GM23248 (cell line): ENCODE results near the gene KCNJ12.

ENCODE experiments used
- EZH2 ChIP-seq: fragments of 200-600 bp; sonication (generic); IDR thresholded peaks from 2 replicates; pipeline ENCODE4 v1.6.1; 2018; ENCODE audit warnings: antibody characterized with exemption, mild to moderate bottlenecking; ENCODE audit not compliant: insufficient read depth, poor library complexity, severe bottlenecking
- EZH2phosphoT487 ChIP-seq: fragments of 200-600 bp; sonication (generic); IDR thresholded peaks from 2 replicates; pipeline ENCODE4 v1.6.1; 2018; ENCODE audit warnings: antibody characterized with exemption, moderate library complexity, mild to moderate bottlenecking, low read depth; ENCODE audit not compliant: insufficient read depth

DNA sequence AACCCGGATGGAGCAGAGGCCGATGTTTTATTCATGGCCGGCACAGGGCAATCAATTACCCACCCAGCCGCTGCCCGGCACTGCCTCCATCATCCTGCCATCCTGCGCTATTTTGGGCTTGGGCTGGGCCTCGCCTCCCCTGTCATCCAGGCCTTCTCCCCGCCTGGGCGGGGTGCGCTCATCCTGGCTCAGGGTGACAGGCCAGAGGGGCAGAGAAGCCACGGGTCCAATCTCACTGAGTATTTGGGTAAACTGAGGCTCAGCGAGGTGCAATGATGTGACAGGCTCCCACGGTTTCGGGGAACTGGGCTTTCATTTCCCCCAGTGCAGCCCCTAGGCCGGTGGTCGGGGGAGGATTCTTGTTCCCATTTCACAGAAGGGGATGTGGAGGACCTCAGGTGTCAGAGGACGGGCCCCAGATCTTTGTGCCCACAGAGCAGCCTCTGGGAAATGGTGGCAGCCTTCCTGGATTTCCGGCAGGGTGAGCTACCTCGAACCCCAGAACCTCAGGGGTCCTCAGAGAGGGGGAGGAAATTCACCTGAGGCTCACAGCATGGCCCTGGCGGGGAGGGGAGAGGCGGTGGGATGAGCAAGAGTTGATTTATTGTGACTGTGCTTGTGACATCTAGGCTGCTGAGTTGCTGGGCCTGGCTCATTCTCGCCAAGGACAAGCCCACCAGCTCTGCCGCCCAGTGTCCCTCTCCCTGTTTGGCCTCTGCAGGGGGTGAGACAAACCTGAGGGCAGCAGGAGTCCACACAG is 23.8 kb upstream of the KCNJ12 start:
- no peak for TF ChIP-seq EZH2
- no peak for TF ChIP-seq EZH2phosphoT487
